ENCODE results near the gene BST2. TPM values are rescaled to one million over a fixed set of nuclear protein-coding genes. Genes with fewer than 3 reads are reported as not detected.

BST2 gene
- polyA plus RNA-seq, 1 of the 3 experiments (the other 2 are of a cell fraction) = 5.7 TPM

DNA sequence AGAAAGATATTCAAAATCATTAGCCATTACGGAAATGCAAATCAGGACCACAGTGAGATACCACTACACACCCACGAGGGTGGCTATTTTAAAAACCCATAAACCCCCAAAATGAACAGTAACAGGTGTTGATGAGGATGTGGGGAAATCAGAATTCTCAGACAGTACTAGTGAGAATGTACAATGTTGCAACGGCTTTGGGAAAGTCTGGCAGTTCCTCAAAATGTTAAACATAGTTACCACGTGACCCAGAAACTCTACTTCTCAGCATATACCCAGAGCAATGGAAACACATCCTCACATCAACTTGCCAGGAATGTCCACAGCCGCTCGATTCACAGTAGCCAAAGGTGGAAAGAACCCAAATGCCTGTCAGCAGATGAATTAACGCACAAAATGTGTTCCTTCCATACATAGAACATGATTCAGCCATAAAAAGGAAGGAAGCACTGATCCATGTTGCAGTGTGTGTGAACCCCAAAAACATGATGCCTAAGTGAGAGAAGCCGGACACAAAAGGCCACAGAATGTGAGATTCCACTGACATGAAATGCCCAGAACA is 35.3 kb downstream of the BST2 start:
- no peaks in the 10 kb centered on the region for H3F3A ChIP-seq (replicated peaks; ENCODE audit: insufficient read depth)
- H3K27me3 ChIP-seq (ENCODE audit: insufficient read depth) = no peaks in the 10 kb centered on the region
- H3K4me3 ChIP-seq (ENCODE audit: low read depth in 2 of 2, low read length in 1 of 2) = no peak overlapping the region
- H4K20me1 ChIP-seq (ENCODE audit: insufficient read depth) = no peaks in the 10 kb centered on the region
- no peaks in the 10 kb centered on the region for H3K9me3 ChIP-seq
- H3K4me1 ChIP-seq (ENCODE audit: control insufficient read depth in 1 of 2, insufficient read depth in 2 of 2, low read depth in 1 of 2, low read length in 1 of 2) = no peaks in the 10 kb centered on the region
- H3K79me2 ChIP-seq (ENCODE audit: insufficient read depth) = no peaks in the 10 kb centered on the region
- no peak overlapping the region for H2AFZ ChIP-seq (ENCODE audit: low read depth)
- 70% methylated on average over 8 of the region's 8 CpGs for WGBS (ENCODE audit: low lambda C conversion rate)
- TF ChIP-seq FOXM1 (IDR thresholded peaks at IDR 0.05; ENCODE audit: low read depth) (no peak), RCOR1 (IDR thresholded peaks at IDR 0.05; ENCODE audit: low read length) (no peak), JUND (IDR thresholded peaks at IDR 0.05) (no peak), GABPA (IDR thresholded peaks at IDR 0.05; ENCODE audit: low read depth) (no peak), SMC3 (IDR thresholded peaks at IDR 0.05; ENCODE audit: low read depth, low read length) (no peak), USF2 (IDR thresholded peaks at IDR 0.05; ENCODE audit: borderline replicate concordance, low read depth, low read length) (no peak)
- TF ChIP-seq, protein P1, sequence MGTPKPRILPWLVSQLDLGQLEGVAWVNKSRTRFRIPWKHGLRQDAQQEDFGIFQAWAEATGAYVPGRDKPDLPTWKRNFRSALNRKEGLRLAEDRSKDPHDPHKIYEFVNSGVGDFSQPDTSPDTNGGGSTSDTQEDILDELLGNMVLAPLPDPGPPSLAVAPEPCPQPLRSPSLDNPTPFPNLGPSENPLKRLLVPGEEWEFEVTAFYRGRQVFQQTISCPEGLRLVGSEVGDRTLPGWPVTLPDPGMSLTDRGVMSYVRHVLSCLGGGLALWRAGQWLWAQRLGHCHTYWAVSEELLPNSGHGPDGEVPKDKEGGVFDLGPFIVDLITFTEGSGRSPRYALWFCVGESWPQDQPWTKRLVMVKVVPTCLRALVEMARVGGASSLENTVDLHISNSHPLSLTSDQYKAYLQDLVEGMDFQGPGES (IDR thresholded peaks at IDR 0.05; ENCODE audit: low read depth, low read length) = no peak
- no peaks in the 10 kb centered on the region for H3K9me2 ChIP-seq
- no peaks in the 10 kb centered on the region for H3K36me3 ChIP-seq (replicated peaks in 1 of 2; ENCODE audit: control insufficient read depth in 1 of 2, insufficient read depth in 2 of 2, low read length in 1 of 2)
- no peak overlapping the region for H3K4me2 ChIP-seq
- CTCF ChIA-PET = interaction anchor here (1.6 kb wide), 1 partner anchor 16 kb away, joined by 6 read pairs; no protein-coding TSS in a partner anchor
- POLR2A ChIA-PET = no interaction called here
- no peak overlapping the region for H3K9ac ChIP-seq
- DNase-seq = no peak
- H3K27ac ChIP-seq (ENCODE audit: low read depth in 2 of 2, low read length in 1 of 2) = no peak overlapping the region

DNA sequence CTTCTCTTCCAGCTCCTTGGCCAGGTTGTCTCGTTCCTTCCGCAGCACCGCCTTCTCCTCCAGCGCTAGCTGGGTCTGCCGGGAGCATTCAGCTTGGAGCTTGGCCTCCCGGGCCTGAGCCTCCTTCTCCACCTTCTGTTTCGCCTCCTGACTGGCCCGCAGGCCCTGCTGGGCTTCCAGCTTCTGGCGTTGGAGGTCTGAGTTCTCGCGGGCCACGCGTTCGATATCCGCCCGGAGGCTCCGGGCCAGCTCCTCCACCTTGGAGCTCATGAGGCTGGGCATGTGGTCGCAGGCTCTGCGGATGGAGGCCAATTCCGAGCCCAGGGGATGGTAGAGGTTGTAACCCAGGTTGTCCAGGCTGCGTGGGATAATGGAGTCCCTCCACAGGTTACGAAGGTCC is 40.1 kb downstream of the BST2 start:
- no peaks in the 10 kb centered on the region for H3K4me1 ChIP-seq (ENCODE audit: control insufficient read depth in 1 of 2, insufficient read depth in 2 of 2, low read depth in 1 of 2, low read length in 1 of 2)
- H3K27me3 ChIP-seq (ENCODE audit: insufficient read depth) = no peaks in the 10 kb centered on the region
- 76% methylated on average over 11 of the region's 22 CpGs for WGBS (ENCODE audit: low lambda C conversion rate)
- no peaks in the 10 kb centered on the region for H4K20me1 ChIP-seq (ENCODE audit: insufficient read depth)
- no peaks in the 10 kb centered on the region for H3F3A ChIP-seq (replicated peaks; ENCODE audit: insufficient read depth)
- no peak overlapping the region for H3K9ac ChIP-seq
- POLR2A ChIA-PET = no interaction called here
- H3K9me3 ChIP-seq = no peaks in the 10 kb centered on the region
- H3K4me3 ChIP-seq (ENCODE audit: low read depth in 2 of 2, low read length in 1 of 2) = no peak overlapping the region
- no peak for TF ChIP-seq ZBTB33 (IDR thresholded peaks at IDR 0.05; ENCODE audit: borderline replicate concordance, low read depth)
- TF ChIP-seq RCOR1 (IDR thresholded peaks at IDR 0.05; ENCODE audit: low read length) = no peak
- no peak for TF ChIP-seq USF1 (IDR thresholded peaks at IDR 0.05; ENCODE audit: borderline replicate concordance, low read depth)
- TF ChIP-seq TEAD4 (IDR thresholded peaks at IDR 0.05; ENCODE audit: borderline replicate concordance, insufficient read depth) = no peak
- TF ChIP-seq JUND (IDR thresholded peaks at IDR 0.05) = no peak
- no peak for TF ChIP-seq TCF12 (IDR thresholded peaks at IDR 0.05)
- TF ChIP-seq RFX5 (IDR thresholded peaks at IDR 0.05; ENCODE audit: low read length) = no peak
- no peak for TF ChIP-seq MEF2A (IDR thresholded peaks at IDR 0.05; ENCODE audit: borderline replicate concordance, low read depth)
- no peak for TF ChIP-seq FOXM1 (IDR thresholded peaks at IDR 0.05; ENCODE audit: low read depth)
- TF ChIP-seq NFIC (IDR thresholded peaks at IDR 0.05; ENCODE audit: borderline replicate concordance) = no peak
- TF ChIP-seq PBX3 (IDR thresholded peaks at IDR 0.05) = no peak
- no peak for TF ChIP-seq GABPA (IDR thresholded peaks at IDR 0.05; ENCODE audit: low read depth)
- no peak for TF ChIP-seq FOXJ3 (CRISPR knock-in tag; IDR thresholded peaks at IDR 0.05)
- TF ChIP-seq EP300 (IDR thresholded peaks at IDR 0.05; ENCODE audit: borderline replicate concordance in 1 of 2, low read depth in 1 of 2, low read length in 1 of 2) = no peak
- TF ChIP-seq EZH2phosphoT487 (IDR thresholded peaks at IDR 0.05; ENCODE audit: borderline replicate concordance, low read depth) = no peak
- no peak for TF ChIP-seq RXRA (IDR thresholded peaks at IDR 0.05; ENCODE audit: borderline replicate concordance, low read depth)
- no peak for TF ChIP-seq NRF1 (IDR thresholded peaks at IDR 0.05; ENCODE audit: low read depth, low read length)
- no peak for TF ChIP-seq RAD21 (IDR thresholded peaks at IDR 0.05; ENCODE audit: low read length)
- no peak overlapping the region for H3K4me2 ChIP-seq
- H3K27ac ChIP-seq (ENCODE audit: low read depth in 2 of 2, low read length in 1 of 2) = no peak overlapping the region
- no peak overlapping the region for H2AFZ ChIP-seq (ENCODE audit: low read depth)
- no peaks in the 10 kb centered on the region for H3K79me2 ChIP-seq (ENCODE audit: insufficient read depth)
- no peak for DNase-seq
- no peaks in the 10 kb centered on the region for H3K36me3 ChIP-seq (replicated peaks in 1 of 2; ENCODE audit: control insufficient read depth in 1 of 2, insufficient read depth in 2 of 2, low read length in 1 of 2)
- no peaks in the 10 kb centered on the region for H3K9me2 ChIP-seq
- CTCF ChIA-PET = interaction anchor here (0.9 to 2.2 kb wide), 4 partner anchors 16 to 594 kb away, joined by 3 to 14 read pairs (median 4); no protein-coding TSS in a partner anchor
